Stomach smooth muscle (tissue), 2 donors: Measurements from ENCODE around the gene PLXNB3.
A peak's percentile ranks its signal among the peaks of the same experiment; 100 is the strongest.

Source experiments
- H3K27ac ChIP-seq: one replicate; pipeline ENCODE4 v1.7.0; 2013; ENCODE audit warnings: mild to moderate bottlenecking, low read length, inconsistent platforms
- H3K27me3 ChIP-seq, 2 donors: one replicate each; pipeline ENCODE4 v1.7.0; 2013; ENCODE audit warnings: low read length in 2 of 2; ENCODE audit not compliant: insufficient read depth in 2 of 2, control insufficient read depth in 1 of 2
- H3K36me3 ChIP-seq, 2 donors: one replicate each; pipeline ENCODE4 v1.7.0; 2013; ENCODE audit warnings: low read length in 2 of 2; ENCODE audit not compliant: control insufficient read depth in 2 of 2, insufficient read depth in 2 of 2
- H3K4me1 ChIP-seq: one replicate; pipeline ENCODE4 v1.7.0; 2013; ENCODE audit warnings: low read length; ENCODE audit not compliant: control insufficient read depth, insufficient read depth
- H3K4me3 ChIP-seq, 2 donors: one replicate each; pipeline ENCODE4 v1.7.0; 2013; ENCODE audit warnings: low read length in 2 of 2
- H3K9ac ChIP-seq, 2 donors: one replicate each; pipeline ENCODE4 v1.7.0; 2013; ENCODE audit warnings: low read length in 2 of 2, mild to moderate bottlenecking in 1 of 2
- H3K9me3 ChIP-seq, 2 donors: one replicate each; pipeline ENCODE4 v1.7.0; 2013; ENCODE audit warnings: low read length in 2 of 2; ENCODE audit not compliant: control insufficient read depth in 2 of 2
- donor health status: healthy.
- donor health status: Pancreatic carcinoma.

The PLXNB3 gene

DNA sequence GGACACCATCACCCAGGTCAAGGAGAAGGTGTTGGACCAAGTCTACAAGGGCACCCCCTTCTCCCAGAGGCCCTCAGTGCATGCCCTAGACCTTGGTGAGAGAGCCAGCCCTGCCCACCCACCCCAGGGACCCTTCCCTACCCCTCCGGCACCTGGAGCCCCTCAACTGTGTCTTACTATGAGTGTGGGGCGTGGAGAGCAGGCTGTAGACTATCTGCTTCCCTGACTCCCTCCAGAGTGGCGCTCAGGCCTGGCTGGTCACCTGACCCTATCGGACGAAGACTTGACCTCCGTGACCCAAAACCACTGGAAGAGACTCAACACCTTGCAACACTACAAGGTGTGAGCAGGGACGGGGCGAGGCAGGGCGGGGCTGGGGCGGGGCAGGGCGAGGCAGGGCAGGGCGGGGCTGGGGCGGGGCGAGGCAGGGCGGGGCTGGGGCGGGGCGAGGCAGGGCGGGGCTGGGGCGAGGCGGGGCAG is 12.1 kb downstream of the PLXNB3 start:
- Histone ChIP-seq H3K9me3 (no peaks in the 10 kb centered on the region), H3K27ac (no peak overlapping the region), H3K36me3 (peaks cover 0 to 4% of the 10 kb centered on the region in 2 donors), H3K4me1 (peaks cover 9% of the 10 kb centered on the region), H3K4me3 (no peak overlapping the region), H3K27me3 (peaks cover 0 to 4% of the 10 kb centered on the region in 2 donors), H3K9ac (no peak overlapping the region)

GRCh38 chrX:153776611-153777045 is 12.6 kb downstream of the PLXNB3 start:
- Histone ChIP-seq H3K4me3 (no peak overlapping the region), H3K36me3 (peaks cover 0 to 4% of the 10 kb centered on the region in 2 donors), H3K9ac (no peak overlapping the region), H3K27me3 (peaks cover 0 to 4% of the 10 kb centered on the region in 2 donors), H3K27ac (no peak overlapping the region), H3K4me1 (peaks cover 13% of the 10 kb centered on the region), H3K9me3 (no peaks in the 10 kb centered on the region)

DNA sequence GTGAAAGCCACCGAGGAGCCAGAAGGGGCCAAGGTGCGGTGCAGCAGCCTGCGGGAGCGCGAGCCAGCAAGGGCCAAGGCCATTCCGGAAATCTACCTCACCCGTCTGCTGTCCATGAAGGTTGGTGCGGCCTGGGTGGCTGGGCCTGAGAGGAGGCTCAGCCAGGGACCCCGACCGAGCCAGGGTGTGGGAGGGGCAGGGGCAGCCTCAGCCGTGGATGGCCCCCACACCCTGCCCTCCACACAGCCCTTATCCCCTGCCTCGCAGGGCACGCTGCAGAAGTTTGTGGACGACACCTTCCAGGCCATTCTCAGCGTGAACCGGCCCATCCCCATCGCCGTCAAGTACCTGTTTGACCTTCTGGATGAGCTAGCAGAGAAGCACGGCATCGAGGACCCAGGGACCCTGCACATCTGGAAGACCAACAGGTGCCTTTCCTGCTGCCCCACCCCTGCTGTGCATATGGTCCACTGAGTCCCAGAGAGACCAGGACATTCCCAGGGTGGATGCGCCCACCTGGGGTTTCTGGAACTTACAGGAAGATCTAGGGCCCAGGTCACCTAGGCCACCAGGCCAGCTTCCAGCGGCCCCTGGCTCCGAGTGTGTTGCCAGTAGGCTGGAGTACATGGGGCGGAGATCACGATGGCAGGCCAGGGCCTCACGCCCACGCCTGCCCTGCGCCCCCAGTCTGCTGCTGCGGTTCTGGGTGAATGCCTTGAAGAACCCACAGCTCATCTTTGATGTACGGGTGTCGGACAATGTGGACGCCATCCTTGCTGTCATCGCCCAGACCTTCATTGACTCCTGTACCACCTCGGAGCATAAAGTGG is 13.4 kb downstream of the PLXNB3 start:
- H3K9ac ChIP-seq, result no peak overlapping the region
- H3K27me3 ChIP-seq, result peaks cover 0 to 4% of the 10 kb centered on the region in 2 donors
- no peak overlapping the region for H3K27ac ChIP-seq
- H3K4me1 ChIP-seq, result peaks cover 19% of the 10 kb centered on the region
- peaks cover 0 to 4% of the 10 kb centered on the region in 2 donors for H3K36me3 ChIP-seq
- no peaks in the 10 kb centered on the region for H3K9me3 ChIP-seq
- no peak overlapping the region for H3K4me3 ChIP-seq

GRCh38 chrX:153778181-153778580 is 14.1 kb downstream of the PLXNB3 start:
- Histone ChIP-seq H3K4me3 (no peak overlapping the region), H3K4me1 (peaks cover 20% of the 10 kb centered on the region), H3K27ac (no peak overlapping the region), H3K36me3 (peaks cover 0 to 4% of the 10 kb centered on the region in 2 donors), H3K9me3 (no peaks in the 10 kb centered on the region), H3K9ac (no peak overlapping the region), H3K27me3 (peaks cover 0 to 4% of the 10 kb centered on the region in 2 donors)

- Histone ChIP-seq H3K36me3 (peaks cover 0 to 4% of the 10 kb centered on the region in 2 donors), H3K4me3 (no peak overlapping the region), H3K4me1 (peaks cover 20% of the 10 kb centered on the region), H3K9me3 (no peaks in the 10 kb centered on the region), H3K27ac (no peak overlapping the region), H3K27me3 (peaks cover 0 to 4% of the 10 kb centered on the region in 2 donors), H3K9ac (no peak overlapping the region)
Measured at GRCh38 chrX:153778684-153779101, 14.6 kb downstream of the PLXNB3 start.

DNA sequence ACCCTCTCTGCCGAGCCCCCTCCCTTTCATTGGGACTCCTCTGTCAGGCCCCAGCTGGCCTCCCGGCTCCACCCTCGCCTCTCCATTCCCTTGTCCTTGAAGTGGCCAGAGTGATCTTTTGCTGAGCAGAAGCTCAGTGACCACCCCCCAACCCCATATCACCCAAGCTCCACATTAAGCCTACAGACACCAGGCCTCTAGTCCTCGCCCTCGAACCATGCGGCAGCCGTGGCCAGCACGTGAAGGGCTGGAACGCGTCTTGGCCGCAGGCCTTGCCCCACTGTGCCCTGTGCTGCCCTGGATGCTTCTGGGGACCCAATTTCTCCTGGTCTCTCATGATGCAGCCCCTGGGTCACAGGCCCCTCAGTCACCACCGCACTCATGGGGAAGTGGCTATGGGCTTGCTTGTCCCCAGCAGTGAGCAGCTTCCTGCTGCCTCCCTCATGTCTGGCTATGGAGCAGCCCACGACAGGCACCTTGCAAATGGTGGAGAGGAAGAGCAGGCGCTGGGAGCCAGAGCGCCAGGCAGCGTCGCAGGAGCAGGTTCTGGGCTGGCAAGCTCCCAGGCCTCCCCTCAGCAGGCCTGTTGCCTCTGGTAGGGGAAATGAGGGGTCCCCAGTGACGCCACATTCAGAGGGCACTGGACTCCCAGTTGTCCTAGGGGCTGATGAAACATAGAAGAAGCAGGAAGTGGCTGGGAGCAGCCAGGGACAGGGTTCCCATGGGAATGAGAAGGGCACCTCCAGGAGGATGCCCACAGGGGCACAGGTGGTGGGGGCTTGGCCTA is 16.0 kb downstream of the PLXNB3 start:
- H3K27ac ChIP-seq, result peak overlapping the region; percentile 55

DNA sequence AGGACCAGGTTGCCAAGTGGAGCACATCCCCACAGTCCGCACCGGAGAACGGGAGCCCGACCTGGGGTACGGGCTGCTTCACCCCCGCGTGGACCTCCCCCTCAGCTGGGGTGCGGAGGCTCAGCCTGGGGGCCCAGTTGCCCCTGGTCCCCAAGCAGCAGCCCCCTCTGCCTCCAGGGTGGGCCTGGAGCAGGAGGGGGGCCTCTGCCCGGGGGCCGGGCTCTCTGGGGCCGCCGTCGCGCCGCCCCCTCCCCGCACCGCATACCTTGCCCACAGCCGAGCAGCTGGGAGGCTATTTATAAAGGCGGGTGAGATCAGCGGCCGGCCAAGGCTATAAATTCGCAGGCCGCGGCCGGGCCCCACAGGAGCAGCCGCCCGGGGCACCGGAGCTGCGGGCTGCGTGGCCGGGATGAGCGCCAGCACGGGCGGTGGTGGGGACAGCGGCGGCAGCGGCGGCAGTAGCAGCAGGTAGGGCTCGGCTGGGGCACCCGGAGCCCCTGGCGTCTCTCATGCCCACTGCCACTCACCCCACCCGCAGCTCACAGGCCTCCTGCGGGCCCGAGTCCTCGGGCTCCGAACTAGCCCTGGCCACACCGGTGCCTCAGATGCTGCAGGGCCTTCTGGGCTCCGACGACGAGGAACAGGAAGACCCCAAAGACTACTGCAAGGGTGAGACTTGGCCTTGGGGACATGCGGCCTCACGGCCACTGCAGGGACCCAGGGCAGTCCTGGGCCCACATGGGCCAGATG is 16.8 kb downstream of the PLXNB3 start, which contains the start of gene SRPK3:
SRPK3 (plus strand) TSS at position 364 of the 750 bp plus-strand sequence; CDS start at position 410, 46 bp downstream.
- H3K9ac ChIP-seq, result no peak within 1 kb of the TSS
- H3K9me3 ChIP-seq, result no peaks in the 10 kb centered on the region
- peak within 1 kb of the TSS; percentile 55 for H3K27ac ChIP-seq
- peaks cover 0 to 2% of the 10 kb centered on the region in 2 donors for H3K36me3 ChIP-seq
- H3K27me3 ChIP-seq, result peaks cover 0 to 4% of the 10 kb centered on the region in 2 donors
- H3K4me3 ChIP-seq, result peak within 1 kb of the TSS in 1 of 2 donors; percentile 44
- peaks cover 20% of the 10 kb centered on the region for H3K4me1 ChIP-seq

More for the DNA sequence above, 16.0 kb downstream of the PLXNB3 start:
- H3K27me3 ChIP-seq, result peaks cover 0 to 4% of the 10 kb centered on the region in 2 donors
- peaks cover 0 to 4% of the 10 kb centered on the region in 2 donors for H3K36me3 ChIP-seq
- H3K4me3 ChIP-seq, result peak overlapping the region in 1 of 2 donors; percentile 22
- H3K9ac ChIP-seq, result no peak overlapping the region
- peaks cover 20% of the 10 kb centered on the region for H3K4me1 ChIP-seq
- no peaks in the 10 kb centered on the region for H3K9me3 ChIP-seq

- Histone ChIP-seq H3K4me3 (peak overlapping the region in 1 of 2 donors; percentile 44), H3K9me3 (no peaks in the 10 kb centered on the region), H3K27ac (peak overlapping the region; percentile 46), H3K27me3 (peaks cover 0 to 4% of the 10 kb centered on the region in 2 donors), H3K36me3 (peaks cover 0 to 2% of the 10 kb centered on the region in 2 donors), H3K4me1 (peaks cover 20% of the 10 kb centered on the region), H3K9ac (no peak overlapping the region)
Measured at GRCh38 chrX:153781428-153782047, 17.5 kb downstream of the PLXNB3 start.

GRCh38 chrX:153782313-153782712 is 18.3 kb downstream of the PLXNB3 start:
- Histone ChIP-seq H3K9ac (no peak overlapping the region), H3K4me3 (no peak overlapping the region), H3K4me1 (peaks cover 20% of the 10 kb centered on the region), H3K27ac (no peak overlapping the region), H3K27me3 (peaks cover 0 to 4% of the 10 kb centered on the region in 2 donors), H3K36me3 (peaks cover 0 to 4% of the 10 kb centered on the region in 2 donors), H3K9me3 (no peaks in the 10 kb centered on the region)
